GM18951 (cell line): ENCODE measurements around the gene LHX2.
"Not testable (repeated sequence)": the region's sequence is repeated elsewhere in the genome, so short reads cannot be mapped to it uniquely, and the experiment has no call there.

Source experiments
- POLR2A ChIP-seq: IDR thresholded peaks from 4 replicates; pipeline ENCODE4 v1.6.1; 2011; ENCODE audit warnings: mild to moderate bottlenecking; ENCODE audit not compliant: insufficient read length, insufficient read depth; ENCODE audit errors: extremely low read depth
- in situ Hi-C: fragments of 300-500 bp; cut with MboI; formaldehyde crosslinking; loops from one replicate; pipeline ENCODE4 v1.12.0; 2022; ENCODE audit warnings: low sequenced_read_pairs, mixed read lengths, inconsistent platforms; ENCODE audit not compliant: unreplicated experiment

Gene LHX2

GRCh38 chr9:123985869-123986268, 25.7 kb upstream of the LHX2 start:
- in situ Hi-C loops: no loop called here
- no peak for TF ChIP-seq POLR2A

GRCh38 chr9:123990427-123990826, 21.1 kb upstream of the LHX2 start:
- in situ Hi-C loops: no loop called here
- TF ChIP-seq POLR2A: no peak

GRCh38 chr9:123992679-123993078, 18.9 kb upstream of the LHX2 start:
- in situ Hi-C loops: not testable (repeated sequence)

GRCh38 chr9:123996731-123997421, 14.7 kb upstream of the LHX2 start:
- in situ Hi-C loops: no loop called here
- TF ChIP-seq POLR2A: no peak

GRCh38 chr9:123997665-123998277, 13.8 kb upstream of the LHX2 start:
- in situ Hi-C loops: no loop called here
- peak; percentile 28 for TF ChIP-seq POLR2A

- no peak for TF ChIP-seq POLR2A
- in situ Hi-C loops: no loop called here
Observed at GRCh38 chr9:123998278-123998925, 13.2 kb upstream of the LHX2 start.

- TF ChIP-seq POLR2A: no peak
- in situ Hi-C loops: no loop called here
Observed at GRCh38 chr9:123998970-123999621, 12.5 kb upstream of the LHX2 start.

GRCh38 chr9:123999661-124000060, 11.9 kb upstream of the LHX2 start:
- no peak for TF ChIP-seq POLR2A
- in situ Hi-C loops: no loop called here

- in situ Hi-C loops: no loop called here
- no peak for TF ChIP-seq POLR2A
Observed at GRCh38 chr9:124000161-124000783, 11.3 kb upstream of the LHX2 start.

- TF ChIP-seq POLR2A: no peak
- in situ Hi-C loops: no loop called here
Observed at GRCh38 chr9:124000784-124001457, 10.6 kb upstream of the LHX2 start.

- in situ Hi-C loops: no loop called here
- no peak for TF ChIP-seq POLR2A
Observed at GRCh38 chr9:124001458-124001799, 10.1 kb upstream of the LHX2 start.

- no peak for TF ChIP-seq POLR2A
- in situ Hi-C loops: no loop called here
Observed at GRCh38 chr9:124001866-124002525, 9.6 kb upstream of the LHX2 start.
